AG04450 (cell line): Measurements from ENCODE around the gene NDUFAF5. TPM values are rescaled to one million over a fixed set of nuclear protein-coding genes. Genes with fewer than 3 reads are reported as not detected.

Experiments used
- CTCF ChIA-PET: fragments of 300-600, 350-600 bp; formaldehyde crosslinking; extraction: SDS; loops from one replicate; lab custom pipeline; 2022; ENCODE audit warnings: antibody characterized with exemption, inconsistent platforms; lab: Charles Lee
- POLR2A ChIA-PET: fragments of 350-600 bp; formaldehyde crosslinking; extraction: SDS; loops from one replicate; lab custom pipeline; 2021; ENCODE audit warnings: antibody characterized with exemption, inconsistent platforms; lab: Yijun Ruan, JAX
- DNase-seq: peaks from one replicate; pipeline ENCODE4 v3.0.0-alpha.2; 2011; ENCODE audit warnings: low read depth, low spot score
- H3K27ac ChIP-seq: one replicate; pipeline ENCODE4 v1.5.1; 2012; ENCODE audit warnings: low read depth, low read length, control low read depth
- H3K27me3 ChIP-seq: one replicate; pipeline ENCODE4 v1.6.0; 2012; ENCODE audit warnings: low read length; ENCODE audit not compliant: control insufficient read depth, insufficient read depth
- H3K4me3 ChIP-seq: 2 replicates; pipeline ENCODE4 v1.5.1; 2011; ENCODE audit warnings: mild to moderate bottlenecking, low read depth, low read length, control low read depth
- H3K9me3 ChIP-seq: 2 replicates; pipeline ENCODE4 v1.5.1; 2012; ENCODE audit warnings: low read length; ENCODE audit not compliant: control insufficient read depth, insufficient read depth
- CTCF ChIP-seq: IDR thresholded peaks from 2 replicates; pipeline ENCODE4 v1.5.1; 2011; ENCODE audit warnings: low read depth, low read length, control low read depth, inconsistent platforms
- polyA plus RNA-seq: library from polyadenylated mRNA; depleted of rRNA; stranded (reverse); fragments of >200 nt; gene quantifications from 2 replicates; pipeline ENCODE4 v1.2.3, GENCODE V29; 2011

Gene NDUFAF5
- polyA plus RNA-seq, 1 experiment, result 24.1 TPM

GRCh38 chr20:13840093-13840465, 55.3 kb downstream of the NDUFAF5 start:
- peaks cover 4% of the 10 kb centered on the region for H3K27me3 ChIP-seq
- H3K9me3 ChIP-seq, result no peaks in the 10 kb centered on the region
- no peak overlapping the region for H3K4me3 ChIP-seq
- ChIA-PET POLR2A (no interaction called here), CTCF (no interaction called here)
- DNase-seq, result no peak
- H3K27ac ChIP-seq, result no peak overlapping the region
- TF ChIP-seq CTCF, result no peak

- Histone ChIP-seq H3K4me3 (no peak overlapping the region), H3K27ac (no peak overlapping the region), H3K27me3 (peaks cover 2% of the 10 kb centered on the region), H3K9me3 (no peaks in the 10 kb centered on the region; the same call in 1 of the 2 replicates)
- POLR2A ChIA-PET, result no interaction called here
- CTCF ChIA-PET, result interaction anchor here (0.8 kb wide), 1 partner anchor 917 kb away, joined by 3 read pairs; no protein-coding TSS in a partner anchor
- no peak for TF ChIP-seq CTCF
- DNase-seq, result no peak
Observed at GRCh38 chr20:13841206-13841605, 56.4 kb downstream of the NDUFAF5 start.

- ChIA-PET POLR2A (no interaction called here), CTCF (interaction anchor here (1.7 kb wide), 1 partner anchor 24 kb away, joined by 6 read pairs; no protein-coding TSS in a partner anchor)
- H3K9me3 ChIP-seq, result no peaks in the 10 kb centered on the region; the same call in 1 of the 2 replicates
- no peak overlapping the region for H3K27ac ChIP-seq
- no peak for TF ChIP-seq CTCF
- H3K27me3 ChIP-seq, result peaks cover 2% of the 10 kb centered on the region
- DNase-seq, result no peak
- no peak overlapping the region for H3K4me3 ChIP-seq
Observed at GRCh38 chr20:13844296-13844695, 59.5 kb downstream of the NDUFAF5 start.

GRCh38 chr20:13851279-13851678, 66.5 kb downstream of the NDUFAF5 start:
- Histone ChIP-seq H3K9me3 (no peaks in the 10 kb centered on the region), H3K4me3 (no peak overlapping the region), H3K27me3 (no peaks in the 10 kb centered on the region), H3K27ac (no peak overlapping the region)
- ChIA-PET POLR2A (no interaction called here), CTCF (interaction anchor here (1.3 kb wide), 1 partner anchor 25 kb away, joined by 3 read pairs; no protein-coding TSS in a partner anchor)
- no peak for DNase-seq
- TF ChIP-seq CTCF, result no peak

- ChIA-PET POLR2A (no interaction called here), CTCF (interaction anchor here (1.0 to 1.3 kb wide), 2 partner anchors 26 to 33 kb away, joined by 3 read pairs; no protein-coding TSS in a partner anchor)
- no peak for DNase-seq
- Histone ChIP-seq H3K9me3 (no peaks in the 10 kb centered on the region), H3K27ac (no peak overlapping the region), H3K4me3 (no peak overlapping the region), H3K27me3 (no peaks in the 10 kb centered on the region)
- no peak for TF ChIP-seq CTCF
Observed at GRCh38 chr20:13852306-13852705, 67.5 kb downstream of the NDUFAF5 start.
